ENCODE measurements around the gene GYPC.

GYPC gene

DNA sequence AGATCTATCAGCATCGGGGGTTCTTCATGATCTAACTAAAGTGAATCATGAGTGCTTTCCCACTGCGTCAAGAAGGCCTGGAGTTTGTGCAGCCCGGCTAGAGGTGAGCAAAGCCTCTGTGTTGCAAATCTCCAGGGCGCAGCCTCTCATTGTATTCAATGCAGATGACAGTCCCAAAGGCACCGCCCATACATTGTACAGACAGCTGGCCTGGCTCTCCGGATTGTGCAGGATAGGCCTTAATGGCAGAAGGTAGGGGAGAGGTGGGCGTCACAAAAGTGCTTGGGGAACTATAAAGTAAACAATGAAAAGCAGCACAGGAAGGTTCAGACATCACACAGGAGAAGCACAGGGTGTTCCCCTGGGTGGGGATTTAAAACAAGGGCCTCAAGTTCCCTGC lies 907 bp upstream of the GYPC start:
- no peaks in the 10 kb centered on the region for H3K27me3 ChIP-seq (ENCODE audit: low read depth, low read length)
- H3K9me3 ChIP-seq (ENCODE audit: insufficient read depth, low read length) = no peaks in the 10 kb centered on the region
- 0 out of 2 replicates have a peak overlapping the region, but pooled peaks have one; percentile 85 for H3K4me2 ChIP-seq (ENCODE audit: low read length)
- H3K9ac ChIP-seq (ENCODE audit: low read length) = no peak overlapping the region
- H3K27ac ChIP-seq (ENCODE audit: low read length) = no peak overlapping the region
- peaks cover 31% of the 10 kb centered on the region for H3K4me1 ChIP-seq (ENCODE audit: low read length)
- peaks cover 11% of the 10 kb centered on the region for H3K36me3 ChIP-seq (replicated peaks; ENCODE audit: low read depth, low read length)
- no peak overlapping the region for H3K4me3 ChIP-seq (ENCODE audit: low read length)
- H3K79me2 ChIP-seq (ENCODE audit: low read length) = peaks cover 42% of the 10 kb centered on the region
- H4K20me1 ChIP-seq (ENCODE audit: insufficient read depth, low read length) = 0 out of 2 replicates have a peak, but pooled peaks cover 4% of the 10 kb centered on the region
- H2AFZ ChIP-seq (ENCODE audit: low read depth, low read length) = no peak overlapping the region
- no peak for TF ChIP-seq EZH2phosphoT487 (IDR thresholded peaks at IDR 0.05; ENCODE audit: low read depth)
- TF ChIP-seq, protein P1, sequence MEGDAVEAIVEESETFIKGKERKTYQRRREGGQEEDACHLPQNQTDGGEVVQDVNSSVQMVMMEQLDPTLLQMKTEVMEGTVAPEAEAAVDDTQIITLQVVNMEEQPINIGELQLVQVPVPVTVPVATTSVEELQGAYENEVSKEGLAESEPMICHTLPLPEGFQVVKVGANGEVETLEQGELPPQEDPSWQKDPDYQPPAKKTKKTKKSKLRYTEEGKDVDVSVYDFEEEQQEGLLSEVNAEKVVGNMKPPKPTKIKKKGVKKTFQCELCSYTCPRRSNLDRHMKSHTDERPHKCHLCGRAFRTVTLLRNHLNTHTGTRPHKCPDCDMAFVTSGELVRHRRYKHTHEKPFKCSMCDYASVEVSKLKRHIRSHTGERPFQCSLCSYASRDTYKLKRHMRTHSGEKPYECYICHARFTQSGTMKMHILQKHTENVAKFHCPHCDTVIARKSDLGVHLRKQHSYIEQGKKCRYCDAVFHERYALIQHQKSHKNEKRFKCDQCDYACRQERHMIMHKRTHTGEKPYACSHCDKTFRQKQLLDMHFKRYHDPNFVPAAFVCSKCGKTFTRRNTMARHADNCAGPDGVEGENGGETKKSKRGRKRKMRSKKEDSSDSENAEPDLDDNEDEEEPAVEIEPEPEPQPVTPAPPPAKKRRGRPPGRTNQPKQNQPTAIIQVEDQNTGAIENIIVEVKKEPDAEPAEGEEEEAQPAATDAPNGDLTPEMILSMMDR (IDR thresholded peaks at IDR 0.05; ENCODE audit: low read depth, low read length) = no peak

GRCh38 chr2:126656431-126657147 lies 631 bp downstream of the GYPC start:
- Histone ChIP-seq H3K9me3 (ENCODE audit: insufficient read depth, low read length) (no peaks in the 10 kb centered on the region), H3K79me2 (ENCODE audit: low read length) (peaks cover 54% of the 10 kb centered on the region), H4K20me1 (ENCODE audit: insufficient read depth, low read length) (0 out of 2 replicates have a peak, but pooled peaks cover 4% of the 10 kb centered on the region), H3K4me1 (ENCODE audit: low read length) (peaks cover 31% of the 10 kb centered on the region), H3K4me3 (ENCODE audit: low read length) (peak overlapping the region; percentile 93), H3K27me3 (ENCODE audit: low read depth, low read length) (no peaks in the 10 kb centered on the region), H3K27ac (ENCODE audit: low read length) (peak overlapping the region; percentile 66), H3K36me3 (replicated peaks; ENCODE audit: low read depth, low read length) (peaks cover 14% of the 10 kb centered on the region), H2AFZ (ENCODE audit: low read depth, low read length) (peak overlapping the region; percentile 92; the same call in 1 of the 2 replicates), H3K4me2 (ENCODE audit: low read length) (peak overlapping the region; percentile 85), H3K9ac (ENCODE audit: low read length) (peak overlapping the region; percentile 96)
- no peak for TF ChIP-seq EZH2phosphoT487 (IDR thresholded peaks at IDR 0.05; ENCODE audit: low read depth)
- TF ChIP-seq, protein P1 (IDR thresholded peaks at IDR 0.05; ENCODE audit: low read depth, low read length) = no peak

DNA sequence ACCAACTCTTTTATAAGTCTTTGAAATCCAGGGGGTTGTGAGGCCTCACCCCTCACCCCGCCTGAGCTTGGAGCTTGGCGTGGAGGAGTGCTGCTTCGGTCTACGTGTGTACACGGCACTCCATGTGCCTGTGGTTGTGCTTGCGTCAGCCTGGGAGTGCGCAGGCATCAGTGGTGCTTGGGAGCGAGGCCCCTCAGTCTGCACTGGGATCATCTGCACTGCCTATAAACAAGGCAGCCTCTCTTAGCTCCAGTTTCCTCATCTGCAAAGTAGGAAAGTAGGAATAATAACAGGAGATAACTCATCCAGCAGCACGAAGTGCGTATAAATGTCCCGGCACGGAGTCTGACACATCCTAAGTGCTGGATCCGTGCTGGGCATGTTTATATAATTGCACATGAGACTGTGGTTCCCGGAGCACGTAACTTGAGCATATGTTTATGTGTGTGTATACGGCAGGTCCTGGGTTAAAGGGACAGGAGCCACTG lies 1.2 kb downstream of the GYPC start:
- peak overlapping the region; percentile 66 for H3K27ac ChIP-seq (ENCODE audit: low read length)
- H4K20me1 ChIP-seq (ENCODE audit: insufficient read depth, low read length) = 0 out of 2 replicates have a peak, but pooled peaks cover 4% of the 10 kb centered on the region
- H3K4me1 ChIP-seq (ENCODE audit: low read length) = peaks cover 31% of the 10 kb centered on the region
- peaks cover 60% of the 10 kb centered on the region for H3K79me2 ChIP-seq (ENCODE audit: low read length)
- no peaks in the 10 kb centered on the region for H3K27me3 ChIP-seq (ENCODE audit: low read depth, low read length)
- H3K36me3 ChIP-seq (replicated peaks; ENCODE audit: low read depth, low read length) = peaks cover 14% of the 10 kb centered on the region
- TF ChIP-seq, protein P1 (IDR thresholded peaks at IDR 0.05; ENCODE audit: low read depth, low read length) = no peak
- TF ChIP-seq EZH2phosphoT487 (IDR thresholded peaks at IDR 0.05; ENCODE audit: low read depth) = no peak
- H3K4me2 ChIP-seq (ENCODE audit: low read length) = peak overlapping the region; percentile 85
- H3K9ac ChIP-seq (ENCODE audit: low read length) = peak overlapping the region; percentile 96
- peak overlapping the region; percentile 93 for H3K4me3 ChIP-seq (ENCODE audit: low read length)
- H2AFZ ChIP-seq (ENCODE audit: low read depth, low read length) = peak overlapping the region; percentile 92; the same call in 1 of the 2 replicates
- no peaks in the 10 kb centered on the region for H3K9me3 ChIP-seq (ENCODE audit: insufficient read depth, low read length)

- peaks cover 31% of the 10 kb centered on the region for H3K4me1 ChIP-seq (ENCODE audit: low read length)
- H3K27ac ChIP-seq (ENCODE audit: low read length) = peak overlapping the region; percentile 66
- H3K36me3 ChIP-seq (replicated peaks; ENCODE audit: low read depth, low read length) = peaks cover 14% of the 10 kb centered on the region
- no peaks in the 10 kb centered on the region for H3K27me3 ChIP-seq (ENCODE audit: low read depth, low read length)
- peak overlapping the region; percentile 96 for H3K9ac ChIP-seq (ENCODE audit: low read length)
- H3K9me3 ChIP-seq (ENCODE audit: insufficient read depth, low read length) = no peaks in the 10 kb centered on the region
- H3K79me2 ChIP-seq (ENCODE audit: low read length) = peaks cover 66% of the 10 kb centered on the region
- peak overlapping the region; percentile 85 for H3K4me2 ChIP-seq (ENCODE audit: low read length)
- no peak for TF ChIP-seq EZH2phosphoT487 (IDR thresholded peaks at IDR 0.05; ENCODE audit: low read depth)
- TF ChIP-seq, protein P1 (IDR thresholded peaks at IDR 0.05; ENCODE audit: low read depth, low read length) = no peak
- 0 out of 2 replicates have a peak, but pooled peaks cover 4% of the 10 kb centered on the region for H4K20me1 ChIP-seq (ENCODE audit: insufficient read depth, low read length)
- H3K4me3 ChIP-seq (ENCODE audit: low read length) = peak overlapping the region; percentile 93
- no peak overlapping the region for H2AFZ ChIP-seq (ENCODE audit: low read depth, low read length)
Measured at GRCh38 chr2:126657636-126658318, 1.8 kb downstream of the GYPC start.
